ENCODE data around the gene WAS.
"Not testable (repeated sequence)": the region's sequence is repeated elsewhere in the genome, so short reads cannot be mapped to it uniquely, and the experiment has no call there.

Gene WAS

GRCh38 chrX:48683411-48683982 lies at the start of gene WAS:
TSS of gene WAS (plus strand) at chrX:48683799. CDS start at chrX:48683854, 55 bp downstream.
- DNase-seq = no peak

DNA sequence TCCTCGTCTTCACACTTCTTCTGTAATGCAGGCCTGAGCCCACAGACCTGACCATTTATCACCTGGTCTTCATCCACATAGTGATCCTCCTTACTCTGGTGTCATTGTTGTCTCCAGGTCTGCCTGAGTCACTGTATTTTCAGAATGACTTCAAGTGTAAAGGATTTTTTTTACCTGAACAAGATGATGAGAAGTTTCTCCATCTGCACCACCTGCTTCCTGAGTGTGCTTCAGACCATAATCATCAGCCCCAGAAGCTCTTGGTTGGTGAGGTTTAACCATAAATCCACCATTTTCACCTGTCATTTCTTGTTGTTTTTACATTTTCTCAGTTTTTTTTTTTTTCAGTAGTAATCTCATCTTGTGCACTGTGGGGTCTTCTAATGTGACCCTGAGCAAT lies 47.3 kb upstream of the WAS start:
- no peak for DNase-seq

- DNase-seq = no peak
Observed at GRCh38 chrX:48636776-48637175, 46.8 kb upstream of the WAS start.

DNA sequence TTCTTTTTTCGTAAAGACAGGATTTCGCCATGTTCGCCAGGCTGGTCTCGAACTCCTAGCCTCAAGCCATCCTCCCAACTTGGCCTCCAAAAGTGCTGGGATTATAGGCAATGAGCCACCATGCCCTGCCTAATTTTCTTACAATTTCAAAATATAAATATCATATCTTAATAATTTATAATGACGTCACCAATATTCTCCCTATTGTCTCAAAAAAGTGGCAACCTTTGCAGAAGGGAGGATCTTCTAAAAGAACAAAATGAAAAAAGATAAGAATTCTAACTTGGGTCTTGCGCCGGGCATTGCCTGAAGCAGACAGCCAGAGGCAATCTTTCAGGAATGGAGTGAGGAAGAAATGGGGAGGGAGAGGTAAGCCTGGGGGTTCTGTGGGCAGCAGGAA lies 37.9 kb upstream of the WAS start:
- no peak for DNase-seq

- peak; percentile 5 to 12 for DNase-seq
Observed at GRCh38 chrX:48648336-48648751, 35.3 kb upstream of the WAS start.

GRCh38 chrX:48649102-48649501 lies 34.5 kb upstream of the WAS start:
- DNase-seq = no peak

DNA sequence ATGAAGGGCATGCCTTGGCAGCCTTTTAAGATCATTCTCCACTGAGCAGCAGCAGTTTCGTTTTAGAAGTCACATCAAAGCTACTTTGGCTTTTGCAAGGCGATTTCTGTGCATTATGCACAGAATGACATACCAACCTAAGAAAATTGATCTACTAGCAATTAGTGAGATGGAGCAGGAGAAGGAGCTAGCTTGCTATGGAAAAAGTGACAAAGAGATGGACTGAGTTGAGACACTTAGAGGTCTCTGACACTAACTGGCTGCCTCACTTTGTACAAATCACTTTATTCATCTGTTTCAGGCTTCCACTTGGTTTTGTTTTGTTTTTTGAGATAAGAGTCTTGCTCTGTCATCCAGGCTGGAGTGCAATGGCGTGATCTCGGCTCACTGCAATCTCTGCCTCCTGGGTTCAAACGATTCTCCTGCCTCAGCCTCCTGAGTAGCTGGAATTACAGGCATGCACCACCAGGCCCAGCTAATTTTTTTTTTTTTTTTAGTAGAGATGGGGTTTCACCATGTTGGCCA lies 31.5 kb upstream of the WAS start:
- not testable (repeated sequence) for DNase-seq

DNA sequence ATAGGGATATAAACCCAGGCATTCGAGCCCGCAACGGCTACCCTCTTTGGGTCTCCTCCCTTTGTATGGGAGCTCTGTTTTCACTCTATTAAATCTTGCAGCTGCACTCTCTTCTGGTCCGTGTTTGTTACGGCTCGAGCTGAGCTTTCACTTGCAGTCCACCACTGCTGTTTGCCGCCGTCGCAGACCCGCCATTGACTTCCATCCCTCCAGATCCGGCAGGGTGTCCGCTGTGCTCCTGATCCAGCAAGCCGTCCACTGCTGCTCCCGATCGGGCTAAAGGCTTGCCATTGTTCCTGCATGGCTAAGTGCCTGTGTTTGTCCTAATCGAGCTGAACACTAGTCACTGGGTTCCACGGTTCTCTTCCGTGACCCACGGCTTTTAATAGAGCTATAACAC lies 28.9 kb upstream of the WAS start:
- DNase-seq = not testable (repeated sequence)

GRCh38 chrX:48659686-48660085 lies 23.9 kb upstream of the WAS start:
- DNase-seq = not testable (repeated sequence)

- no peak for DNase-seq
Observed at GRCh38 chrX:48663241-48663640, 20.4 kb upstream of the WAS start.

GRCh38 chrX:48664156-48664555 lies 19.4 kb upstream of the WAS start:
- no peak for DNase-seq

- DNase-seq = no peak
Observed at GRCh38 chrX:48665991-48666390, 17.6 kb upstream of the WAS start.

GRCh38 chrX:48666649-48667048 lies 16.9 kb upstream of the WAS start:
- no peak for DNase-seq

- DNase-seq = no peak
Observed at GRCh38 chrX:48667509-48667908, 16.1 kb upstream of the WAS start.

GRCh38 chrX:48668187-48668586 lies 15.4 kb upstream of the WAS start:
- not testable (repeated sequence) for DNase-seq

DNA sequence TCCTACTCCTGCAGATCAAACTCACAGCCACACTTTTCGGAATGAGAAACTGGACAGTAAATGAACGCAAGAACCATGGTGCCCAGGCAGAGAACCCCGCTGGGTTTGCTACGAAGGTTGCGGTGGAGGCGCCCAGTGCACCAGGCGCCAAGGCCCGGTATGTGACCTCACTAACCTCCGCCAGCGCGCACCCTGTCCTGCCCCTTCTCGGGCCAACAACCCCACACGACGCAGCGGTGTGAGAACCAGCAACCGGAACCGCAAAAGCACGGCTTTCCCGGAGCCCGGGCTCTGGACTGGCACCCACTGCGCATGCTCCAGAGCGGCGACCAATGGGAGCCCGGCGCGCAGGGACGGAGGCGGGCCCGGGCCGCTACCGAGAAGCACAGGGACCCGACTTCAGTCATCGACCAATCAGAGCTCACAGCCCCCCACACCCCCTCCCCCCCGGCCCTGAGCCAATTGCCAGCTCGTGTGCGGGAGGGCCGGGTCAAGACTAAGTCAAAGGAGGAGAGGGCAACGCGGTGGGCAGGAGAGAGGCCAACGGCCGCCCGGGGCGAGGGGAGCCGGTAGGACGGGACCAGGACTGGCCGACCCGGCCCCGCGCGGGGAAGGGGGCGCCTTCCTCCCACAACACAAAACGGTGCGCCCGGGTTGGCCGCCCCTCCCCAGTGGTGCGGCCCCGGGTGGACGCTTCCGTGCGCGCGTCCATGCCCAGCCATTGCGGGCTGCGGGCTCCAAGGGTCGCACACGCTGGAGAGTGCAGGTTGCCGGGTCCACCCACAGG lies 7.3 kb upstream of the WAS start:
- DNase-seq = peak; percentile 80 to 84

DNA sequence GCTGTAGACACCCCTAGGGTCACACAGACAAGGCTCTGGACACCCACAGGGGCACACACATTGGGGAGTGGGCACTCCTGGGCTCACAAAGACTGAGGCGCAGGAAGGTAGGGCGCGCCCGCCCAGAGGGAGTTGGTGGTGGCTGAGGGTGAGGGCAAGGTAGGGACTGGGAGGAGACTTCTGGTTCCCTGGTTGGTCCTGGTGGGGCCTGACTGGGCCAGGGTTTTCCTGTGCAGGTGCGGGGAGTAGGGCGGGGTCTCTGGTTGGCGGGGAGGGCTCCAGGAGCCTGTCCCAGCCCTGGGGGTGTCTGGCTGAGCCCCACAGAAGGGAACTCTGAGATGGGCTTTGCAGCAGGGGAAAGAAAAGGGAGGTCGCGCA lies 6.7 kb upstream of the WAS start:
- no peak for DNase-seq

DNA sequence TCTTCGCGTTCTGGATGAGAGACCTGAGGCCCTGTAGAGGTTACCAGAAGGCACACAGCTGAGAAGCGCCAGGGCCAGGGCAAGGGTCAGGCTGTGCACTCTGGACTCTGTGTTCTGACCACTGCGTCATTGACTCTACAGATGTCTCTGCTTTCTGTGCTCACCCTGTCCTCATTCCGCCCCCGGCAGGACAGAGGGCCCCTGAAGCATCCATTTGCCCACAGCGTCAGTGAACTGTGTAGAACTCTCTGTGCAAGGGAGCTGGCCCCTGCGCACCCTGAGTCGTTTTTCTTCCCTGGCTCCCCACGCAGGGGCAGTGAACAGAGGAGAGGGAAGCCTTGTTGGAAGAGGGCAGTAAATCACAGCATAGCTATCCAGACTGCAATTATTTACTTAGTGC lies 6.1 kb upstream of the WAS start:
- no peak for DNase-seq

DNA sequence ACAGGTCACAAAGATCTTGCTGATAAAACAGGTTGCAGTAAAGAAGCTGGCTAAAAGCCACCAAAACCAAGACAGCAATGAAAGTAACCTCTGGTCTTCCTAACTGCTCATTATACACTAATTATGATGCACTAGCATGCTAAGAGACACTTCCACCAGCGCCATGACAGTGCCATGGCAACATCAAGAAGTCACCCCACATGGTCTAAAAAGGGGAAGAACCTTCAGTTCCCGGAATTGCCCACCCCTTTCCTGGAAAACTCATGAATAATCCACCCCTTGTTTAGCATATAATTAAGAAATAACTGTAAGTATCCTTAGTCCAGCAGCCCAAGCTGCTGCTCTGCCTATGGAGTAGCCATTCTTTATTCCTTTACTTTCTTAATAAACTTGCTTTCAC lies 3.1 kb upstream of the WAS start:
- not testable (repeated sequence) for DNase-seq

GRCh38 chrX:48680925-48681324 lies 2.7 kb upstream of the WAS start:
- DNase-seq = not testable (repeated sequence)

- DNase-seq = no peak
Observed at GRCh38 chrX:48681539-48682183, 1.9 kb upstream of the WAS start.

- DNase-seq = not testable (repeated sequence)
Observed at GRCh38 chrX:48682795-48683194, 804 bp upstream of the WAS start.

GRCh38 chrX:48684134-48684533 lies 535 bp downstream of the WAS start:
- DNase-seq = no peak

DNA sequence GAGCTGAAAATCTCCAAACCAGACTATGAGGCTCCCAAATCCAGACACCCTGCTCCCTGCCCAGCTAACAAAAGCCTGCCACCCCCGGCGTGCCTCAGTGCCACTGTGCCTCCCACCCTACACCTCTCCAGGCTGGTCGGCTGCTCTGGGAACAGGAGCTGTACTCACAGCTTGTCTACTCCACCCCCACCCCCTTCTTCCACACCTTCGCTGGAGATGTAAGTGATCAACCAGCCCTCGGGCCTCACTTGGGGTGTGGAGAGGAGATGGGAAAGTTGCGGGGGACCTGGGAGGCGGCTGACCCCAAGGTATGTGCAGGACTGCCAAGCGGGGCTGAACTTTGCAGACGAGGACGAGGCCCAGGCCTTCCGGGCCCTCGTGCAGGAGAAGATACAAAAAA lies 1.8 kb downstream of the WAS start:
- no peak for DNase-seq

Measured in activated CD4-positive, alpha-beta T cell treated with anti-CD3 and anti-CD28 coated beads, Interleukin-2, amount 50 U/mL, for 4 hours (primary cell).